Measurements from ENCODE around the gene IL34.
"Not testable (repeated sequence)": the region's sequence is repeated elsewhere in the genome, so short reads cannot be mapped to it uniquely, and the experiment has no call there.

The IL34 gene

DNA sequence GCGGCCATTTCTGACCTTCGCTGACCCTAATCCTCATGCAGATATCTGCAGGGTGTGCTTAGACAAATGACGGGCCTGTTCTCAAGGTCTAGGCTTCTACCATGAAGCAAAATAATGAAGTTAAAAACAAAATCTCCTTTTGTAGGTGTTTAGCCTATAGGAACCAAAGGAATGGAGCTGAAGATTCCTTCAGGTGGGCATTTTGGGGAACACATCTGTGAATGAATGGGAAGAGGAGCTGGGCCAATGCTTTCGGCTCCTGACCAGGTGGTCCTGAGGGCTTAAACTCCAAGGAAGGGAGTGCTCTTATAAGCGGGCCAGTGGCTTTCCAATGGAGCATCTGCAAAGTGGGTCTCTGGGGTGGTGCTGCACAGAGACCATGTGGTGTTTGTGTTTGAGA, 14.1 kb upstream of the IL34 start:
- no peak for DNase-seq

GRCh38 chr16:70633617-70634016, 12.7 kb upstream of the IL34 start:
- DNase-seq, result not testable (repeated sequence)

DNA sequence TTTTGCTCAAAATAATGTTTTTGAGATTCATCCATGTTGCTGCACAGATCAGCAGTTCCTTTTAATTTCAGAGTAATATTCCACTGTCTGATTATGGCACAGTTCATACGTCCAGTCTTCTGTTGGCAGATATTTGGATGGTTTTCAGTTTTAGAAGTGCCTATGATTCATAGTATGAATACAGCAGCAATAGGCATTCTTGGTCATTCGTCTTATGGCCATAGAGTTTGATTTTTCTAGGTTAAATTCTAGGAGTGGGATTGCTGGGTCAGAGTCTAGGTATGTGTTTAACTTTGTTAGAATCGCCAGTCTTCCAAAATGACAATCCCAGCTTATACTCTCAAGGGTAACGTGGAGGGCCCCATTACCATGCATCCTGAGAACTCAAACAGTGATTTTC, 11.5 kb upstream of the IL34 start:
- DNase-seq, result no peak

- no peak for DNase-seq
Measured at GRCh38 chr16:70635336-70636016, 10.9 kb upstream of the IL34 start.

GRCh38 chr16:70638814-70639792, 7.3 kb upstream of the IL34 start:
- DNase-seq, result no peak

DNA sequence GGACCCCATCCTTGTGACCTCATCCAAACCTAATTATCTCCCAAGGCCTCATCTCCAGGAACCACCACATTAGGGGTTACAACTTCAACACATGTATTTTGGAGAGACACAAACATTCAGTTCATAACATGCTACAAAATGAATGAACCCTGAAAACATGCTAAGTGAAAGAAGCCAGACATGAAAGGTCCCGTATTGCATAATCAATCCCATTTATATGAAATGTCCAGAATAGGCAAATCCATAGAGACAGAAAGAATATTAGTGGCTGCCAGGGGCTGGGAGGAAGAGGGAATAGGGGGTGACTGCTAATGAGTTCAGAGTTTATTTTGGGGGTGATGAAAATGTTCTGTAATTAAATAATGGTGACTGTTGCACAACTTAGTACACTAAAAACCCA, 3.7 kb upstream of the IL34 start:
- DNase-seq, result no peak

GRCh38 chr16:70643264-70643663, 3.1 kb upstream of the IL34 start:
- not testable (repeated sequence) for DNase-seq

- peak; percentile 8 for DNase-seq
Measured at GRCh38 chr16:70644763-70645597, 1.4 kb upstream of the IL34 start.

DNA sequence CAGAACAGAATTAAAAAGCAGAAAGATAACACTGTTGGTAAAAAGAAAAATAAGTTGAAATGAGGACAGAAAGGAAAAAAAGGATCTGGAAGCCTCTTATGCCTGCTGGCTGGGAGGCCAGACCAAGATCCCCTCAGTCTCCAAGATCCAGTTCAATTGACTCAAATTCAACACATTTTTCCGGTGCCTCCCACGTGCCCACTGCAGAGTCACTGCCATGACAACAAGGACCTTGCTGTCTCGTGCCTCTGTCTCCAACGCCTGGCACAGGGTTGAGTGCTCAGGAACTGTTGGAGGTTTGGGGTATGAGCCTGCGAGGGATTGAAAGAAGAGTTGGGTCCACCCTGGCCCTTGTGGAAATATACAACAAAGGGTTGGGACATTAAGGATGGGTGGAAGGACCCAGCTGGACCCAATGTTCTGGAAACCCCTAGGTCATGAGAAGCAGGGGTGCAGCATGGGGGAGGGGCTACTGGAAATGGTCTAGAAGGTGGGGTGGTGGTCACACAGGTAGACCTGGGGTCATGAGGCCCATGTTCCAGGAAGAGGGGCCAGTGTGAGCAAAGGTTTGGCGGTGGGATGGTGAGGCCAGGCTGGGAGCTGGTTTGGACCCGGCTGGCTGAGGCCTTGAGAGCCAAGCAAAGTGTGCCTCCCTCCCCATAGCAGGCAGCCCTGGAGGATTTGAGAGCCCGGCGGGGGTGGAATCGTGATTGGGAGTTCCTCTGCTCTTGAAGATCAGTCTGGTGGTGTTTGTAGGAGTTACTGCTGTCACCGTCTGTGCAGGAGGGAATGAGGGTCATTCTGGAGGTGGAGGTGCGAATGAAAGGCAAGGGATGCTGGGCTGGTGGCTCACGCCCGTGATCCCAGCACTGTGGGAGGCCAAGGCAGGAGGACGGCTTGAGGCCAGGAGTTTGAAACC, 1.3 kb downstream of the IL34 start:
- DNase-seq, result no peak

DNA sequence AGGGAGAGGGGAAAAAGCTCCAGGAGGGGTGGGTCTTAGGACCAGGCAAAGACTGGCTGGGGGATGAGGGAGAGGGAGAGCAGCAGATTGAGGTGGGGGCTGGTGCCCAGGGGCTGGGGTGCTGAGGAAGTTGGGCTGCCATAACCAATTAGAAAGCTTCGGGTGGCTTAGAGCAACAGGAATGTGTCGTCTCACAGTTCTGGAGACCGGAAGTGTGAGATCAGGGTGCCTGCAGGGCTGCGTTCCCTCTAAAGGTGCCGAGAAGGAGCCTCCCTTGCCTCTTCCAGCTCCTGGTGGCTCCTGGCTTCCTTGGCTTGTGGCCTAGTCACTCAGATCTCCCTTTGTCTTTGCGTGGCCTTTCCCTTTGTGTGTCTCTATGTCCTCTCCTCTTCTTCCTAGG, 2.2 kb downstream of the IL34 start:
- DNase-seq, result no peak

GRCh38 chr16:70649300-70649699, 2.9 kb downstream of the IL34 start:
- DNase-seq, result no peak

- no peak for DNase-seq
Measured at GRCh38 chr16:70650216-70650615, 3.9 kb downstream of the IL34 start.

- no peak for DNase-seq
Measured at GRCh38 chr16:70651524-70651923, 5.2 kb downstream of the IL34 start.

- no peak for DNase-seq
Measured at GRCh38 chr16:70652322-70652721, 6.0 kb downstream of the IL34 start.

DNA sequence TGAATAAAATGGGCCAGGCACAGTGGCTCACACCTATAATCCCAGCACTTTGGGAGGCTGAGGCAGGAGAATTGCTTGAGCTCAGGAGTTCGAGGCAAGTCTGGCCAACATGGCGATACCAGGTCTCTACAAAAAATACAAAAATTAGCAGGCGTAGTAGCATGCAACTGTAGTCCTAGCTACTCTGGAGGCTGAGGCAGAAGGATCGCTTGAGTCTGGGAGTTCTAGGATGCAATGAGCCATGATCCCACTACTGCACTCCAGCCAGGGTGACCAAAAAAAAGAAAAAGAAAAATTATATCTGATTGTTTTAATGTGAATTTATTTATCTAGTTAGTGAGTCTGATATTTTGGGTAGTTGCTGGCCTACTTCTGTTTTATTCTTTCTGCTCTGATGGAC, 7.0 kb downstream of the IL34 start:
- no peak for DNase-seq

DNA sequence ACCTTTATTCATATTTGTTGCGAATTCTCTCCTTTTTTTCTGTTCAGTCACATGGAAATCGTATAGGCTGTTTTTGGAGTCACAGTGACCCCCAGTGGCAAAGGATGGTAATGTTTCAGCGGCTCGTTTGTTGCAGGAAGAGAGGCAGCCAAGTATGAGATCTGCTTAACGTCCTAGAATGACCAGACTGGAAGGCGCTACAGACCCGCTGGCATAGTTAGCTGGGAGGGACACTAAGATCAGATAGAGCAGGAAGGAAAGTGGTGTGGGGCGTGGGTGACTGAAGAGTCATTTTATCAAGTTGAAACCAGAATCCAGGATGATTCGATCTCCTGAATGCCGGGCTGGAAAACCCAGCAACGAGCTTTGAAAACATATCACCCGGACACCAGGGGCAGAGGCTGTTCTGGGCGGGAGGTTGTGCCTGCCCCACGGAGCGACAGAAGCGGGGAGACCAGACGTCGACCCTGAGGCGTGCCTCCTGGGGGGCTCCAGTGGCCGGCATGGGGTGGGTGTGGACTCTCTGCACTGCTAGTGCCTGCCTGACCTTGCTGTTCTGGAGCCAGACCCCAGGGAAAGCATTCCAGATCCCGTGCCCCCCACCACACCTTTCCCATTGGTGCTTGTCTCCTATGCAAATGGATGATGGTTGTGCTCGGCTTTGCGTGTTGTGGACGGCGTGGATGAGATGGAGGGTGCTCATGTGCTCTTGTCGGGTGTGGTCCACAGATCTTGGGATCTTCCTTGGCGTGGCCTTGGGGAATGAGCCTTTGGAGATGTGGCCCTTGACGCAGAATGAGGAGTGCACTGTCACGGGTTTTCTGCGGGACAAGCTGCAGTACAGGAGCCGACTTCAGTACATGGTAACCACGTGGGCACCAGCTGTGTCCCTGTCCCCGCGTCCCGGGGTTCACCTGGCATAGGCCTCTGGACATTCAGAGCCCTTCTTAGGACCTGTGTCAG, 7.7 kb downstream of the IL34 start:
- peak; percentile 76 for DNase-seq

- no peak for DNase-seq
Measured at GRCh38 chr16:70656065-70656711, 9.8 kb downstream of the IL34 start.

DNA sequence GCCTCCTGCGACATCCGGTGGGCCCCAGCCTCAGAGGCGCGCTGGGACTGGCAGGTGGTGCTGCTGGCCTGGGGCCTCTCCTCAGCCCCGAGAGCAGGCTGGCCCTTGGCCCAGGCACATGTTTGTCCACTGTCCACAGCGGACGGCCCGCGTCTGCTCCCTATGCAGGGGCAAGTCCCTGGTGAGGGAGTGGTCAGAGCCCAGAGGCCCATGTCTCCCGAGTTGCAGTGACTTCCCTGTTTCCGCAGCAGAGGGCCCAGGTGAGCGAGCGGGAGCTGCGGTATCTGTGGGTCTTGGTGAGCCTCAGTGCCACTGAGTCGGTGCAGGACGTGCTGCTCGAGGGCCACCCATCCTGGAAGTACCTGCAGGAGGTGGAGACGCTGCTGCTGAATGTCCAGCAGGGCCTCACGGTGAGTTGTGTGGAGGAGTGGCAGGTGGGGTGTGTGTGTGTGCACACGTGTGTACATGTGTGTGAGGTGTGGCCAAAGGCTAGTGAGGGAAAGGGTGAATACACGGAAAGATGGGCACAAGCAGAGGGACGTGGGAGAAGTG, 10.4 kb downstream of the IL34 start:
- no peak for DNase-seq

GRCh38 chr16:70657956-70658355, 11.6 kb downstream of the IL34 start:
- no peak for DNase-seq

DNA sequence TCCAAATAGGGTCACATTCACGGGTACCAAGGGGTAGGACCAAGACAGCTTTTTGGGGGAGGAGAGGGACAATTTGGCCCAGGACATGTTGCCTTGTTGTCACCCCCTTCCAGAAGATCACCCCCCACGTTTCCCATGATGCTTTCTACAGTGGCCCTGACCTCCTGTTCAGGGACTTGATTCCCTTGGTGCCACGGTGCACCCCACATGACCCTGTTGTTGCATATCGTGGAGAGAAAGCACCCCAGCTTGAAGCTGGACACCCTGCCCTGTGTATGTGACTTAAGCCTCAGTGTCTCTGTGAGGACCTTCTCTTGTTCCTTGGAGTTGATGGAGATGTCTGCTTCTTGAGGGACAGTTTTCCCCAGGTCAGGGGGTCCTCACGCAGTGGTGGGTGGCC, 12.6 kb downstream of the IL34 start:
- DNase-seq, result no peak
